Sciatic nerve (tissue), 2 donors: ENCODE measurements around the gene LY6G6C. TPM values are rescaled to one million over a fixed set of nuclear protein-coding genes. Genes with fewer than 3 reads are reported as not detected.

Experiments used
- ATAC-seq: fragments of 200-7000 bp; cut with Tn5 transposase; one replicate; pipeline ENCODE4 v1.9.1; 2020; ENCODE audit warnings: mild to moderate bottlenecking, moderate library complexity
- DNase-seq: peaks from one replicate; pipeline ENCODE4 v3.0.0-alpha.2; 2020; ENCODE audit warnings: low spot score
- intact Hi-C: fragments of 100-400 bp; cut with DNase I; formaldehyde crosslinking; loops from one replicate; pipeline ENCODE4 v1.14.2; 2022
- total RNA-seq: library from RNA; stranded (reverse); fragmentation: NEBNext Ultra II Directional; extraction: Animal tissue kit (Norgen Biotek cat#: 25700); gene quantifications from one replicate; pipeline ENCODE4 v1.2.1, GENCODE V29; 2021
- donor health status: DM: no; HTN: no; CAD: no.
- donor health status: DM: no; HTN: no; CAD: no.

LY6G6C gene
- total RNA-seq, 1 donor from 2014 or later: 0.71 TPM

DNA sequence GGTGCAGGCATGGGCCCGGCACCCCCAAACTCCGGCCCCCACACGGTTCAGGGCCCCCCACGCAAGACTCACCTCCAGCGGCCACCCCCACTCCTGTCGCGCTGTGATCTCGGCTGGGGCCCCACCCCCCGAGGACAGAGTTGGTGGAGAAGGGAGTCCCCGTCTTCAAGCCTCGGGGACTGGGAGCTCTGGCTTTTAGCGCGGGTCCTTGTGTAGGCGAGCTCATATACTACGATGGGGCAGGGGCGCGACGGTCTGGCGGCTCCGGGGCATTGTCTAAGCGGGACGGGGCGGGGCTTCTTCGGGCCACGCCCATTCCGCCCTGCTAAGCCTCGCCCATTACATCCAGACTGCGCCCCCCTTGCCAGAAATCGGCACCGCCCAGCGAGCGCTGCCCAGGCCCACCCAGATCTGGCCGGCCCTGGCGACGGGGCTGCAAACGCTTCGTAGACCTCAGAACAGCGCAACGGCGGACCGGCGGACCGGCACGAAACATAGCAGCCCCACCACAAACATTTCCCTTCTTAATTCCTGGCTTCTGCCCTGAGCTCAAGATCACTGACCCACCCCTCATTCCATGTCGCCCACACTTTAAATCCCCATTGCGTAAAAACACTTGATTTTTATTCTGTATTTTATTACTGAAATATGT, 8.6 kb upstream of the LY6G6C start:
- peak; percentile 91 for ATAC-seq
- peak; percentile 96 for DNase-seq
- intact Hi-C loops: loop anchor here (10.0 kb wide), 2 partner anchors 105 to 165 kb away; partner anchors contain the start of gene EHMT2

DNA sequence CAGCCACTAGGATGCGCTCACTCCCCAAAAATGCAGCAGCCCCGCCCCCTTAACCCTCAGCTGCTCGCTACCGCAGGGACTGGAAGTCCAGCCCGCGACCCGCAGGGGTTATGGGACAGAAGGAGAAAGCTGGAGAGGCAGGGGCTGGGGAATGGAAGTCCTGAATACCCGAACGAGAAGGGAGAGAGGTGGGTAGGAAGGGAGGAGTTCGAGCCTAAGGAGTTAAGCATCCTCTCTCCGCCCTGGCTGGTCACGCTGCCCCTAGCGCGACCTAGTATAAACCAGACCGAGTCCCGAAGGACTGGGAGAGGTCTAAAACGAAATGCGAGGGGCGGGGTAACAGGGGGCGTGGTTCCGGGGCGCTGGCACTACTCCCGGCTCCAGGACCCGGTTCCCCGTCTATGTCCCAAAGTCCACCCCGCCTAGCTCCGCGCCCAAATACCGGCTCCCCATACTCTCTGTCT, 8.0 kb upstream of the LY6G6C start:
- ATAC-seq (peak; percentile 94), DNase-seq (peak; percentile 98)
- intact Hi-C loops: loop anchor here (10.0 kb wide), 1 partner anchor 105 kb away; no protein-coding TSS in a partner anchor

DNA sequence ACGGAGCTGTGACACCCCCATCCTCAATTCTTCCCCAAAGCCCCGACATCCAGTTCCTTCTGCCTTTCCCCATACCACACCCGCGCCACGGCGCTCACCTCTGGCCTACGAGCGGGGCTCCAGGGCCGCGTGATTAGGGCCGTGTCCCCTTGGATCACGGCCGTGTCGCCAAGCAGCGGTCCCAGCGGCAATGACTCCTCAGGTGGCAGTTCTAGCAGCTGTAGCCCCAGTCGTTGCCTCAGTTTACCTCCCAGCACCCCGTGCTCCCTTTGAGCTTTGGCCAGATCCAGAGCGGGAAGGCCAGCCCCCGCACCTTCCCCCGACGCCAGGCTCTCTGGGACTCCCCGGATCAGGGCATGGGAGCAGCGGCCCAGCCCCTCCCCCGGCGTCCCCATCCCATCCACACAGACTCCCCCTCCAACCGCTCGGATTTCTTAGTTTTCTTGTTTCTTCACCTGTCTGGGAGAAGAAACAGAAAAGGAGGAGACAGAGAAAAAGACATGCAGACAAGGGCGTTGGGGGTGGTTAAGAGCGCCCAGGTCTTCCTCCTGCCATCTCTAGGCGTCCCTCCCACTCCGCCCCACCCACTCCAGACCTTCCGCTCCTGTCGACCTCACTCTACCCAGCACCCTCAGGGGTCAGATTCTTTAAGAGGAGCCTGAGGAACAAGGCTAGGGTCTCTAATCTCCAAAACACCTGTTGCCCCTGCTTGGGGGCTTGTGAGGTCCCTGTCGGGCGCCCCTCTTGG, 7.4 kb upstream of the LY6G6C start, which contains the start of gene DDAH2:
TSS of gene DDAH2 (minus strand) at position 533 of the 748 bp plus-strand sequence. CDS start at position 395, 138 bp downstream.
- DNase-seq: no peak
- peak; percentile 57 for ATAC-seq
- intact Hi-C loops: loop anchor here (10.0 kb wide), 1 partner anchor 106 kb away; no protein-coding TSS in a partner anchor

DNA sequence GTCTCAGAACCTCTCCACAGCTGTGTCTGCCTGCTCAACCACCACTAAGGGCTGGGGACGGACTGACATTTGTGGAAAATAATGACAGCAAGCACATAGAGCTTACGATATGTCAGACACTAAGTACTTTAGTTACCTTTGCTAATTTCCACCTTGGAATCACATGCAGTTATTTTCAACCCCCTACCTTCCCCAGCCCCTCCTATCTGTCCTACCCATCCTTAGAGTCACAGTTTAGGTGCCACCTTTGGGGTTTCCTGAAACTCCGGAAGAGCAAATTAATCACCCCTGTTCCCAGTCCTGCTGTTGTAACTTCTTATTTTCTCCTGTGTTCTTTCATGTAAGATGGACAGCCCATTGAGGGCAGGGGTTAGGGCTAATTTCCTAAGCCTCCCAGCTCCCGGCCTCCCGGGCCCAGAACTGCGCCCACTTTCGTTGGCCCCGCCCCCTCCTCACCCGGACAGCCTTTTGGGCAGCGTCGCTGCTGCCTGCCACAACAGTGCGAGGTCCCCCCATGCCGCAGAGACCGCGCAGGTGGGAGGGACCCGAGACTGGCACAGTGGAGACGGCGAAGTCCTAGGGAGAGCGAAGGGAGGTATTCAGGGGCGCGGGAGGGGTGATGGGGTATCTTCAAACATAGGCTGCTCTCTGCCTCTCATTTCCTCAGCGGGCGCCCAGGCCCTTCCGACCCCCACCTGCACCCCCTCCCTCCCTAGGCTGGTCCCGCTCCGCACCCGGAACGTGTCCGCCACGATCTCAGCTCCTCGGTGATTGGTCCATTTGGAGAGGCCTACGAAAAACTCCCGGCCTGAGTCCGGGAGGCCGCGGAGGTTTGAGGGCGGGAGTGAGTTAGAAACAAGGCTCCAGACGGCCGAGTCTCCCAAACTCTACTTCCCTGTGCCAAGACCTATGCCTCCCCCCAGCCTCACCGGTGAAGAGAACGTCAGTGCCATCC, 6.4 kb upstream of the LY6G6C start:
- intact Hi-C loops: loop anchor here (10.0 kb wide), 1 partner anchor 107 kb away; no protein-coding TSS in a partner anchor
- ATAC-seq: no peak
- DNase-seq: no peak

DNA sequence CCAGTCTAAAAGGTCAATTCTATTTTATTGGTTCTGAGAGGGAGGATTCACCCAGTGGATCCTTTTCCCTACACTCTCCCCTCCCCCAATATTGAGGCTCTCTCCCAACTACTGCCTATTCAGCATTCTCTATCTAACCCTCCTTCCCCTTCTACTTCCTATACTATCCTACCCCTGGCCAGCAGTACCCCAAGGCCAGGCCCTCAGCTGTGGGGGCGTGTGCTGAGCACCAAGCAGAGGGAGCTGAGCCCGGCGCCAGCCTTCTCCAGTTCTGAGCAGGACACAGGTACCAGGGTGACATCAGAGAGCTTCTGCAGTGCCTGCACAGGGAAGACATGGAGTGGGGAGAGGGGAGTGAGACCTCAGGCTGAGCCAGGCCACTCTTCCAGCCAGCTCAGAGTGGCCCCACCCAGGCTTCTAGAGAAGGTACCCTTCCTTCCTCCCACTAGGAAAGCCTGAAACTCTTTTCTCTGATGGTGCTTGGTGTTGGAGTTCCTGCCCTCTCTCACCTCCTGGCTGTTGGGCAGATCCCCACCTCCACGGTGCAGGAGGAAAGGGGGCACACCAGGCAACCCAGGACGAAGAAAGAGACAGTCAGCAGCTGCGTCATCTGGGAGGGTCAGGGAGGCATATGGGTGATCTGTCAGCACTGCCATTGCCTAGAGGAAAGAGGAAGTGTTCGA, 5.6 kb upstream of the LY6G6C start:
- no peak for ATAC-seq
- no peak for DNase-seq
- intact Hi-C loops: loop anchor here (10.0 kb wide), 1 partner anchor 108 kb away; no protein-coding TSS in a partner anchor

DNA sequence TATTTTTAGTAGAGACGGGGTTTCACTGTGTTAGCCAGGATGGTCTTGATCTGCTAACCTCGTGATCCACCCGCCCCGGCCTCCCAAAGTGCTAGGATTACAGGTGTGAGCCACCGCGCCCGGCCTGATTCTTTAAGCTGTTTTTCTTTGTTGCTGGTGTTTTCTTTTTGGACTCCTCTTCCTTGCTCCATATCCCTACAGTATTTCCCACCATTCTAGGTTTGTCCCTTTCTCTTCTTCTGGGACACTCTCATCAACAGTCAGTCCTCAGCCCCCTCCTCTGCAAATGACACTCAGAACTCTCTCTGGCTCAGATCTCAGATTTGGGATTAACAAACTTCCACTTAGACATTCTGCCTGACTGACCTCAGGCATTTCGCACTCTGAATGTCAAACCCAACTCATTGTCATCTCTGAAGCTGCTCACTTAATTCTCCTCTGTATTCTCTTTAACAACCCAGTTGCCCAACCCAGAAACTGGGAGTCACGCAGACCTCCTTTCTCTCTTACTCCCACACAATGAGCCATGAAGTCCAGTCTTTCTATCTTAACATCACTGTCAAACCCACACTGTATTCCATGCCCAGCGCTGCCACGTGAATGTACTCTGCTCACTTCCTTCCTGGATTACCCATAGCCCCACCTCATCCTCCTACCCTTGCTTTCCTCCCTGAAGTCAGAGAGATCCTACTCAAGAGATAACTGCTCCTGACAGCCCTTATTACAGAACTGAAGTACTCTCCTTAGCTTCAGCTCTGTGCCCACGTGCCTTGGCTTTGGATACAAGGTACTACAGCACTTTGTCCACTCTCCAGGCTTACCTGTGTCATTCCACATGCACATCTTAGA, 4.2 kb upstream of the LY6G6C start:
- intact Hi-C loops: loop anchor here (10.0 kb wide), 1 partner anchor 109 kb away; no protein-coding TSS in a partner anchor
- DNase-seq: no peak
- ATAC-seq: no peak

DNA sequence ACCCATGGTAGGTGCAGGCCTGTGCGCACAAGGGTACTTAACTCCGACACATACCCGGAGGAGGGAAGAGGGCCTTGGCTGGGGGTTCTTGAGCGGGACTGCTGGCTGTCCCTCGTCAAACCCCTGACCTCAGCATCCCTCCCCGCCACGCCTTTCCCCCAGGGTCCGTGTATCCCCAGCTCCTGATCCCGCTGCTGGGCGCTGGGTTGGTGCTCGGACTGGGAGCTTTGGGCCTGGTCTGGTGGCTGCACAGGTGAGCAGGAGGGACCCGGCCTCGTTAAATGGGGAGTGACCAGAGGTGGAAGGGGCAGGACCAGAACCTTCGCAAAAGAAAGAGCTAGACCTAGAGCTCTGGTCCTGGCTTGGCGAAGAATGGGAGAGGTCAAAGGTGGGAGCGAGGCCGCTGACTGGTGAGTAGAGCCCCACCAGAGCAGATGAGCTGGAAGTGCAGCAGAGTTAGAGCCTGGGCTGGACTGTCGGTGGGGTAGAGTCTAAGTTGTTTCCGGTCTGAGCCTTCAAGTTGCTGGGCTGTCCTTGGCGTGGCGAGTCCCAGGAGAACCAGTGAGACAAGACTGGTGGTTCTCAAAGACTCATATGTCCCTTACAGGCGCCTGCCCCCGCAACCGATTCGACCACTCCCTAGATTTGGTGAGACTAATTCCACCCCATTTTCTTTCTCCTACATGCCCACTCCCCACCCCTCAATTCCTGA, 2.6 kb upstream of the LY6G6C start:
- ATAC-seq (no peak), DNase-seq (no peak)
- intact Hi-C loops: loop anchor here (10.0 kb wide), 1 partner anchor 111 kb away; no protein-coding TSS in a partner anchor

DNA sequence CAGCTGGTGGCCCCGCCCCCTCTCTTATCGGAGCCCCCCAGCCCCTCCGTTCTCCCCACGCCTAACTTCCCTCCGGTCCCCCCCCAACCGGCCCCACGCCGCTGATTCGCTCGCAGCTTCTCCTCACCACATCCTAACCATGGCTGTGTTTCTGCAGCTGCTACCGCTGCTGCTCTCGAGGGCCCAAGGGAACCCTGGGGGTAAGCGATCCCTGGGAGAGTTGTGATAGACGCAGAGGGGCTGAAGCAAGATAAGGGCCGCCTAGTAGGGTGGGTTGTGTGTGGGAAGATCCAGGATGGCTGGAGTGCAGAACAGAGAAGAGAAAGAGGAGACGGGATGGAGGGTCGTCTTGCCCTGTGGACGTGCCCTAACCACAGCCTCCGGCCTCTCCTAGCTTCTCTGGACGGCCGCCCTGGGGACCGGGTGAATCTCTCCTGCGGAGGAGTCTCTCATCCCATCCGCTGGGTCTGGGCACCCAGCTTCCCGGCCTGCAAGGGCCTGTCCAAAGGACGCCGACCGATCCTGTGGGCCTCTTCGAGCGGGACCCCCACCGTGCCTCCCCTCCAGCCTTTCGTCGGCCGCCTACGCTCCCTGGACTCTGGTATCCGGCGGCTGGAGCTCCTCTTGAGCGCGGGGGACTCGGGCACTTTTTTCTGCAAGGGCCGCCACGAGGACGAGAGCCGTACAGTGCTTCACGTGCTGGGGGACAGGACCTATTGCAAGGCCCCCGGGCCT, 1.9 kb upstream of the LY6G6C start, which contains the start of gene MPIG6B:
TSS of gene MPIG6B (plus strand) at position 129 of the 735 bp plus-strand sequence. CDS start at position 140, 11 bp downstream.
- intact Hi-C loops: loop anchor here (10.0 kb wide), 1 partner anchor 111 kb away; no protein-coding TSS in a partner anchor
- DNase-seq: no peak
- no peak for ATAC-seq

DNA sequence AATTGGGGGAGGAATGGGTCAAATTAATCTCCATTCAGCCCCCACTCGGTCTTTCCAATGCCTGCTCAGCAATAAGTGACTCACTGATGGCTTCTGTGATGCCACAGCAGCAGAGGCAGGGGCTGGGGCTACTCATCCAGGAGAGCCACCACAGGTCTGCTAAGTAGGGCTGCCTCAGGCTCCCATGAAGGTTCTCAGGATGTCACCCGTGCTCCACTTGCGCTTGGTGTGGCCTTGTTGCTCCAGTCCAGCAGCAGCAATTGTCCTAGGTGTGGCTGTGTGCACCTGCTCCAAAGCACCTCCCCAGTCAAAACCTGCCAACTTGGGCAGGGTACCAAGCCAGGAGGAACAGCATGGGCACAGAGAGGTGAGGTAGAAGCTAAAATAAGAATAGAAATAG, 627 bp upstream of the LY6G6C start:
- DNase-seq: no peak
- ATAC-seq: no peak
- intact Hi-C loops: loop anchor here (10.0 kb wide), 1 partner anchor 113 kb away; no protein-coding TSS in a partner anchor

DNA sequence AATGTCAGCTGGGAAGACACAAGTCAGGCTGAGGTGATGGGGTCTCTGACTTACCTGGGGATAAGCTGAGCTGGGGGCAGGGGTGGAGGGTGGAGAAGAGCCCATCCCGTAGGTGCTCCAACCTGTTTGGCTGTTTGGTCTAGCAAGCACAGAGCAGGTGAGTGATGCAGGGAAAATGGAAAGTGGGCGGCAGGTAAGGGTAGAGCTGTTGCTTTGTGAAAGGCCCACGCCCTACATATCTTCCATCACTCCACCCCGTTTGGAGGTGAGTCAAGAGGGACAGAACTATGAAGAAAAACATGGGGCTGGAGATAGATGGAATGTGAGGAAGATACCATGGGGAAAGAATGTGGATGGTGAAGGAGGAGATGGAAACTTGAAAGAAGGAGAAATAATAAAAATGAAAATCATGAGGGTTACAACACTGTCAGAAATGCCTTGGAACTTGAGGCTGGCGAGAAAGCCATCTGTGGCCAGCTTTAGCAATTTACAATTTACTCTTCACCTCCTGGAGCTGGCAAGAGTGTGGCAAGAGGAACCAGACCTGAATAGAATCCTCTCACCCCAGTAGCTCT, 1.3 kb downstream of the LY6G6C start:
- intact Hi-C loops: loop anchor here (10.0 kb wide), 1 partner anchor 115 kb away; no protein-coding TSS in a partner anchor
- ATAC-seq (no peak), DNase-seq (no peak)

DNA sequence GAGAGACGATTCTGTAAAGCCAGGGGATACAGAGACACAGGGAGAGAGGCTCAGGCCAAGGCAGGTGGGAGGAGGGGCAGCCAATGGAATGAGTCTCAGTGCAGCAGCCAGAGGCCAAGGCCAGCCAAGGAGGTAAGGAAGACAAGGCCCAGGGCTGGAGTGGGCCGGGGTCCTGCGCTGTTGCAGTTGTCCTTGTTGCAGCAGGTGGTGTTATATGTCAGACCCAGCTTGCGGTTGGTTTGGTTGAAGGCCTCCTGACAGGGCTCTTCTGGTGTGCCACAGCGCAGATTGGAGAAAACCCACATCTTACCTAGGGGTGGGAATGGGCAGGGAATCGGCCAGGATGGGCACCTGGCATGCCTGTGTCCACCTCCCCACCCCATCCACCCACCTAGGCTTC, 2.5 kb downstream of the LY6G6C start:
- no peak for DNase-seq
- ATAC-seq: no peak
- intact Hi-C loops: no loop called here

DNA sequence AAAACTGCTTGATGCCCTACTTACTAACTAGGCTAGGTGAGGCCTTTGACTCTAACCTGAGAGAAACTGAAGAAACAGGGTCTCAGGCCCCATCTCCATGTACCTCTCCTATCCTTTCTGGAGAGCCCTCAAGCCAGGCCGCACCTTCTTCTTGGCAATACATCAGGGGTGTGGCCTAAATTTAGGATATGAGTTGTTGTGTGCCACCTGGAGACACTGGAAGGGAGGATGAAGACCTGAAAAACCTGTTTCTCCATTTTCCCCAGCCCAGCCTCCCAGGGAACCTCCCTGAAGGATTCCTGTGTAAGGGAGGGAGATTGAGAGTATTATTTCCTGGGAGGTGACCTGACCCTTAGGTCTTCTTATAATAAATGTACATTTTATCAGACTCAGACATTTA, 3.3 kb downstream of the LY6G6C start:
- intact Hi-C loops: no loop called here
- ATAC-seq: no peak
- DNase-seq: no peak

DNA sequence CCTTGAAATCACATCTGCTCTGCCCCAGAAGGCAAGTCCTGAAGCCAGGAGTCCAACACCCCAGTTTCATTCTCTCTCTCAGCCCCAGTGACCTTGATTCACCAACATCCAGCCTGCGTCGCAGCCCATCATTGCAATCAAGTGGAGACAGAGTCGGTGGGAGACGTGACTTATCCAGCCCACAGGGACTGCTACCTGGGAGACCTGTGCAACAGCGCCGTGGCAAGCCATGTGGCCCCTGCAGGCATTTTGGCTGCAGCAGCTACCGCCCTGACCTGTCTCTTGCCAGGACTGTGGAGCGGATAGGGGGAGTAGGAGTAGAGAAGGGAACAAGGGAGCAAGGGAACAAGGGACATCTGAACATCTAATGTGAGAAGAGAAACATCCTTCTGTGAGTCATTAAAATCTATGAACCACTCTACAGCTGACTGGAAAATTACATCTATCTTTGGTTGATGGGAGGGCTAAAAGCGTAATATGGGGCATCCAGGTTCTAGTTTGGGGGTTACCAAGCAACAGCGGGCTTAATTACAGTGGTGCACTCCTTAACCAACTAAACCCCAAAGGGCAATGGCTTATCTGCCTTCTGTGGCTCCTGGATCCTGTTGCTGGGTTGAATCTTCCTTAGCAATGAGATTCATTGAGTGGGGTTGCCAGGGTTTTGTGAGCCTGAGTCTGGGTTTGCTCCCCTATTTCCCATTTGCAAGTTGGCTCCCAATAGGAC, 3.9 kb downstream of the LY6G6C start:
- DNase-seq: no peak
- intact Hi-C loops: no loop called here
- ATAC-seq: no peak

DNA sequence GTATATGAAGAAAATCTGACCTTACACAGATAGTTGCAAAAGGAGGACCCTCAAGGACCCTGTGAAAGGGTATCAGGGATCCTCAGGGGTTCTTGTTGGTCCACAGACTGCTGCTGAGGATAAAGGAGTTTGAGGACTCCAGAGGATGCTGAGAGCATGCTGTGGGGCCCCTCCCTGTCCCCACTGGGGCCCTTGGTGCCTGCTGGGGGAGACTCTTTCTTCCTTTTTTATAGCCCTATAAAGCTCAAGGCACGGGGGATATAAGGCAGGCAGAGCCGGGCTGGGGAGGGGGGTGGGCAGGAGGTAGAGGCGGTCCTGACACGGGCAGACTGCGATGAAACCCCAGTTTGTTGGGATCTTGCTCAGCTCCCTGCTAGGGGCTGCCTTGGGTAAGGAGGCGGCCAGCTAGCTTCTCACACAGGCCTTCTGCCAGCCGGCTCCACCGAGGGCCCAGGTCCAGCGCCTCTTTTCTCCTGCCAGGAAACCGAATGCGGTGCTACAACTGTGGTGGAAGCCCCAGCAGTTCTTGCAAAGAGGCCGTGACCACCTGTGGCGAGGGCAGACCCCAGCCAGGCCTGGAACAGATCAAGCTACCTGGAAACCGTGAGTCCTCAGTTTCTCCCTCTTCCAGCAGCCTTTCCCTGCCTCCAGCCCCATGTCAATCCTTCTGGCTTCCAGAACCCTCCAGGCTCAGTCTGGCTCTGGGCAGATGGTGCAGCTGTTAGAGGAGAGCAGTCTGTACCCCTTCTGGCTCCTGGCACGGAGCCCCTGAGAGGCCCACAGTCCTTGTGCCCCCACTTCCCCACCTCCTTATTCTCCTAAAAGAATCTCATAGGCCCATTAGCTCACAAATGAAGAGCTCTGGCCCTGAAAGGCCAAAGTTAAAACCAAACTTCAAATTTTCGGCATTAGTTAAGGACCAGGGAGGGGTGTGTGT, 6.3 kb downstream of the LY6G6C start, which contains the start of gene LY6G6D:
TSS of gene LY6G6D (plus strand) at position 327 of the 937 bp plus-strand sequence. CDS start at position 335, 8 bp downstream.
- no peak for ATAC-seq
- DNase-seq: no peak
- intact Hi-C loops: no loop called here
